GM12878 (cell line): ENCODE data around the gene ANKRD26. TPM values are rescaled to one million over a fixed set of nuclear protein-coding genes. Genes with fewer than 3 reads are reported as not detected.

ENCODE experiments used
- ATAC-seq: fragments of 200-7000 bp; cut with Tn5 transposase; 3 replicates; pipeline ENCODE4 v1.9.1; 2020; ENCODE audit warnings: mild to moderate bottlenecking, moderate library complexity
- BruUV-seq: library from RNA; stranded (reverse); fragments of 400-500 nt; replicated peaks from 2 replicates; lab custom pipeline; 2021; lab: Mats Ljungman, UMichigan
- CTCF ChIA-PET: fragments of 300-600 bp; sonication (Branson Sonifier 250); formaldehyde crosslinking; extraction: SDS; loops from one replicate; lab custom pipeline; 2021; ENCODE audit warnings: inconsistent platforms; lab: Yijun Ruan, JAX
- POLR2A ChIA-PET: fragments of 350-600 bp; formaldehyde crosslinking; extraction: SDS; loops from one replicate; lab custom pipeline; 2021; ENCODE audit warnings: inconsistent platforms; lab: Charles Lee
- RAD21 ChIA-PET: fragments of 300-600 bp; sonication (Branson Sonifier 250); formaldehyde crosslinking; loops from one replicate; lab custom pipeline; 2023; ENCODE audit warnings: antibody characterized with exemption; ENCODE audit not compliant: unreplicated experiment; lab: Charles Lee
- SMC1A ChIA-PET: fragments of 300-600 bp; sonication (Branson Sonifier 250); formaldehyde crosslinking; loops from one replicate; lab custom pipeline; 2023; ENCODE audit not compliant: unreplicated experiment, uncharacterized antibody; lab: Charles Lee
- DNase-seq: peaks from one replicate; pipeline ENCODE4 v3.0.0-alpha.2; 2011; ENCODE audit warnings: low read depth, low spot score
- FAIRE-seq: peaks from 3 replicates; lab custom pipeline; 2011; peaks lifted over from hg19 to GRCh38; lab: Jason Lieb, UNC
- H2AFZ ChIP-seq: 2 replicates; pipeline ENCODE4 v1.6.0; 2011; ENCODE audit warnings: low read depth, low read length, control low read depth; ENCODE audit not compliant: control insufficient read depth
- H3K27ac ChIP-seq: 2 replicates; pipeline ENCODE4 v1.5.1; 2011; ENCODE audit warnings: control low read depth; ENCODE audit not compliant: control insufficient read depth, insufficient read depth
- H3K27me3 ChIP-seq, 2 experiments: replicated peaks in 1 of 2; 2 replicates each; pipeline versions ENCODE4 v1.6.0 to v1.6.1; 2011; ENCODE audit warnings: low read length in 1 of 2; ENCODE audit not compliant: control insufficient read depth in 2 of 2, insufficient read depth in 2 of 2
- H3K36me3 ChIP-seq, 2 experiments: 2 replicates each; pipeline ENCODE4 v1.5.1; 2011; ENCODE audit warnings: low read length in 1 of 2; ENCODE audit not compliant: control insufficient read depth in 2 of 2, insufficient read depth in 2 of 2
- H3K4me1 ChIP-seq: 2 replicates; pipeline ENCODE4 v1.6.1; 2011; ENCODE audit warnings: mild to moderate bottlenecking, low read length, moderate library complexity, mixed read lengths; ENCODE audit not compliant: control insufficient read depth, insufficient read depth
- H3K4me2 ChIP-seq: 2 replicates; pipeline ENCODE4 v1.6.0; 2011; ENCODE audit warnings: control low read depth; ENCODE audit not compliant: control insufficient read depth, insufficient read depth
- H3K4me3 ChIP-seq: fragments of 200-600 bp; sonication (generic); 2 replicates; pipeline ENCODE4 v1.5.1; 2016
- H3K79me2 ChIP-seq: 2 replicates; pipeline ENCODE4 v1.6.0; 2011; ENCODE audit warnings: low read length; ENCODE audit not compliant: control insufficient read depth, insufficient read depth
- H3K9ac ChIP-seq: 2 replicates; pipeline ENCODE4 v1.8.0; 2011; ENCODE audit warnings: low read length, control low read depth, mixed read lengths; ENCODE audit not compliant: control insufficient read depth, insufficient read depth
- H3K9me3 ChIP-seq: replicated peaks from 3 replicates; pipeline ENCODE4 v1.5.1; 2011; ENCODE audit warnings: mild to moderate bottlenecking, low read length; ENCODE audit not compliant: control insufficient read depth, insufficient read depth
- H4K20me1 ChIP-seq: 2 replicates; pipeline ENCODE4 v1.6.0; 2011; ENCODE audit not compliant: control insufficient read depth, insufficient read depth
- DPF2 ChIP-seq: fragments of 450-650 bp; IDR thresholded peaks from 2 replicates; pipeline ENCODE4 v1.6.1; 2017; ENCODE audit warnings: mild to moderate bottlenecking
- HDAC2 ChIP-seq: fragments of 200-600 bp; sonication (generic); IDR thresholded peaks from 2 replicates; pipeline ENCODE4 v1.6.1; 2017
- IKZF2 ChIP-seq, 2 experiments: fragments of 450-650 bp; IDR thresholded peaks; 2 replicates each; pipeline ENCODE4 v1.6.1; 2017; ENCODE audit warnings: mild to moderate bottlenecking in 2 of 2, moderate library complexity in 2 of 2
- MTA3 ChIP-seq: IDR thresholded peaks from 2 replicates; pipeline ENCODE4 v1.6.1; 2012; ENCODE audit warnings: low read length, inconsistent platforms, borderline replicate concordance
- NFIC ChIP-seq: IDR thresholded peaks from 2 replicates; pipeline ENCODE4 v1.6.1; 2012; ENCODE audit warnings: low read depth, mild to moderate bottlenecking, inconsistent platforms, low read length, moderate library complexity
- PML ChIP-seq: IDR thresholded peaks from 2 replicates; pipeline ENCODE4 v1.6.1; 2012; ENCODE audit warnings: low read length, inconsistent platforms
- SUPT20H ChIP-seq: IDR thresholded peaks from 2 replicates; pipeline ENCODE4 v1.6.1; 2011; ENCODE audit warnings: low read depth, mild to moderate bottlenecking, low read length, moderate library complexity, borderline replicate concordance; ENCODE audit not compliant: control insufficient read depth
- WGBS: methylation state at CpG from one replicate; pipeline ENCODE4 v1.1.6; 2016; ENCODE audit warnings: low lambda C conversion rate; ENCODE audit not compliant: insufficient replicate concordance, insufficient coverage; ENCODE audit errors: missing lambda C conversion rate; 5-methylcytosine and 5-hydroxymethylcytosine counted together
- in situ Hi-C: fragments of 300-500 bp; cut with MboI; formaldehyde crosslinking; loops from 9 replicates; pipeline ENCODE4 v1.14.3; 2018; ENCODE audit warnings: mixed read lengths
- intact Hi-C: fragments of 100-400 bp; cut with micrococcal nuclease; formaldehyde crosslinking; loops from one replicate; pipeline ENCODE4 v1.14.2; 2022; ENCODE audit not compliant: unreplicated experiment
- polyA plus RNA-seq, 11 experiments: library from polyadenylated mRNA; depleted of rRNA in 4 of 11; unstranded in 6 of 11; stranded (reverse) in 5 of 11; fragments of >200 nt; fragmentation: Nextera tagmentation in 4 of 11; fragmentation: Illumina TruSeq in 1 of 11; extraction: Ambion mirVana in 4 of 11; extraction: Trizol in 1 of 11; gene quantifications; 1 replicate in 1 of 11; 2 replicates in 10 of 11; pipeline versions ENCODE4 v1.2.1 to v1.2.3, GENCODE V29; 2011 to 2016; ENCODE audit warnings: inconsistent platforms in 2 of 11, missing spikeins in 2 of 11, low read depth in 1 of 11
- total RNA-seq, 4 experiments: library from RNA; depleted of rRNA in 3 of 4; stranded (reverse); fragments of >200 nt in 3 of 4; fragmentation: Illumina TruSeq in 1 of 4; extraction: Trizol in 1 of 4; gene quantifications; 2 replicates each; pipeline versions ENCODE4 v1.2.1 to v1.2.3, GENCODE V29; 2013 to 2021
- TF ChIP-seq, protein P1 (sequence below): fragments of 450-650 bp; IDR thresholded peaks from 2 replicates; pipeline ENCODE4 v1.6.1; 2017; ENCODE audit warnings: borderline replicate concordance
- TF ChIP-seq, protein P2 (sequence below): fragments of 150-350 bp; IDR thresholded peaks from 2 replicates; pipeline ENCODE4 v1.6.1; 2016; ENCODE audit warnings: low read depth, low read length
- TF ChIP-seq, protein P3 (sequence below): fragments of 450-650 bp; IDR thresholded peaks from 2 replicates; pipeline ENCODE4 v1.6.1; 2016; ENCODE audit warnings: mild to moderate bottlenecking, moderate library complexity, borderline replicate concordance
- TF ChIP-seq, protein P4 (sequence below): fragments of 450-650 bp; IDR thresholded peaks from 2 replicates; pipeline ENCODE4 v1.6.1; 2018; ENCODE audit warnings: mild to moderate bottlenecking, low read depth, moderate library complexity; ENCODE audit not compliant: partially characterized antibody

ANKRD26 gene
- total and polyA plus RNA-seq, 10 of the 15 experiments (the other 5 are each of a cell fraction or from before 2014, with no cell fraction given), result 2.3 to 12.0 (median 5.1) TPM

DNA sequence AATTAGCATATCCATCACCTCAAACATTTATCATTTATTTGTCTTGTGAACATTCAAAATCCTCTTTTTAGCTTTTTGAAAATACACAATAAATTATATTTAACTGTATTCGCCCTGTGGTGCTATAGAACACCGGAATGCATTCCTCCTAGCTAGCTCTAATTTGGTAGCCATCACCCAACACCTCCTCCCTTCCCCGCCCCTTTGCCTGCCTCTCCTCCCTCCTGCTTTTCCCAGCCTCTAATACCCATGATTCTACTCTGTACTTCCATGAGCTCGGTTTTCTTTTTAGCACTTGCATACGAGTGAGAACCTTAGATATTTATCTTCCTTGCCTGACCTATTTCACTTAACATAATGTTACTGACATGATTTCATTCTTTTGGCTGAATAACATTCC is 80.1 kb downstream of the ANKRD26 start:
- ChIA-PET SMC1A (interaction anchor here (0.9 kb wide), 1 partner anchor 9 kb away, joined by 4 read pairs; no protein-coding TSS in a partner anchor), POLR2A (no interaction called here), CTCF (interaction anchor here (1.9 kb wide), 1 partner anchor 10 kb away, joined by 6 read pairs; no protein-coding TSS in a partner anchor), RAD21 (no interaction called here)
- H4K20me1 ChIP-seq, result no peaks in the 10 kb centered on the region
- ATAC-seq (no peak), DNase-seq (no peak), FAIRE-seq (no peak)
- BruUV-seq, result no TSS peak
- H3K27me3 ChIP-seq, result no peaks in the 10 kb centered on the region
- no peaks in the 10 kb centered on the region for H3K9me3 ChIP-seq
- H3K9ac ChIP-seq, result no peak overlapping the region
- H3K27ac ChIP-seq, result no peak overlapping the region
- H3K4me3 ChIP-seq, result no peak overlapping the region
- no peaks in the 10 kb centered on the region for H3K4me1 ChIP-seq
- no peaks in the 10 kb centered on the region for H3K36me3 ChIP-seq
- no peak overlapping the region for H2AFZ ChIP-seq
- intact Hi-C loops (no loop called here), in situ Hi-C loops (no loop called here)
- no peaks in the 10 kb centered on the region for H3K79me2 ChIP-seq
- H3K4me2 ChIP-seq, result no peak overlapping the region
- 89% methylated on average over 5 of the region's 5 CpGs for WGBS
- TF ChIP-seq, protein P1, sequence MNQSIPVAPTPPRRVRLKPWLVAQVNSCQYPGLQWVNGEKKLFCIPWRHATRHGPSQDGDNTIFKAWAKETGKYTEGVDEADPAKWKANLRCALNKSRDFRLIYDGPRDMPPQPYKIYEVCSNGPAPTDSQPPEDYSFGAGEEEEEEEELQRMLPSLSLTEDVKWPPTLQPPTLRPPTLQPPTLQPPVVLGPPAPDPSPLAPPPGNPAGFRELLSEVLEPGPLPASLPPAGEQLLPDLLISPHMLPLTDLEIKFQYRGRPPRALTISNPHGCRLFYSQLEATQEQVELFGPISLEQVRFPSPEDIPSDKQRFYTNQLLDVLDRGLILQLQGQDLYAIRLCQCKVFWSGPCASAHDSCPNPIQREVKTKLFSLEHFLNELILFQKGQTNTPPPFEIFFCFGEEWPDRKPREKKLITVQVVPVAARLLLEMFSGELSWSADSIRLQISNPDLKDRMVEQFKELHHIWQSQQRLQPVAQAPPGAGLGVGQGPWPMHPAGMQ, result no peak
- TF ChIP-seq, protein P2, sequence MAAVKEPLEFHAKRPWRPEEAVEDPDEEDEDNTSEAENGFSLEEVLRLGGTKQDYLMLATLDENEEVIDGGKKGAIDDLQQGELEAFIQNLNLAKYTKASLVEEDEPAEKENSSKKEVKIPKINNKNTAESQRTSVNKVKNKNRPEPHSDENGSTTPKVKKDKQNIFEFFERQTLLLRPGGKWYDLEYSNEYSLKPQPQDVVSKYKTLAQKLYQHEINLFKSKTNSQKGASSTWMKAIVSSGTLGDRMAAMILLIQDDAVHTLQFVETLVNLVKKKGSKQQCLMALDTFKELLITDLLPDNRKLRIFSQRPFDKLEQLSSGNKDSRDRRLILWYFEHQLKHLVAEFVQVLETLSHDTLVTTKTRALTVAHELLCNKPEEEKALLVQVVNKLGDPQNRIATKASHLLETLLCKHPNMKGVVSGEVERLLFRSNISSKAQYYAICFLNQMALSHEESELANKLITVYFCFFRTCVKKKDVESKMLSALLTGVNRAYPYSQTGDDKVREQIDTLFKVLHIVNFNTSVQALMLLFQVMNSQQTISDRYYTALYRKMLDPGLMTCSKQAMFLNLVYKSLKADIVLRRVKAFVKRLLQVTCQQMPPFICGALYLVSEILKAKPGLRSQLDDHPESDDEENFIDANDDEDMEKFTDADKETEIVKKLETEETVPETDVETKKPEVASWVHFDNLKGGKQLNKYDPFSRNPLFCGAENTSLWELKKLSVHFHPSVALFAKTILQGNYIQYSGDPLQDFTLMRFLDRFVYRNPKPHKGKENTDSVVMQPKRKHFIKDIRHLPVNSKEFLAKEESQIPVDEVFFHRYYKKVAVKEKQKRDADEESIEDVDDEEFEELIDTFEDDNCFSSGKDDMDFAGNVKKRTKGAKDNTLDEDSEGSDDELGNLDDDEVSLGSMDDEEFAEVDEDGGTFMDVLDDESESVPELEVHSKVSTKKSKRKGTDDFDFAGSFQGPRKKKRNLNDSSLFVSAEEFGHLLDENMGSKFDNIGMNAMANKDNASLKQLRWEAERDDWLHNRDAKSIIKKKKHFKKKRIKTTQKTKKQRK, result no peak
- TF ChIP-seq, protein P3, sequence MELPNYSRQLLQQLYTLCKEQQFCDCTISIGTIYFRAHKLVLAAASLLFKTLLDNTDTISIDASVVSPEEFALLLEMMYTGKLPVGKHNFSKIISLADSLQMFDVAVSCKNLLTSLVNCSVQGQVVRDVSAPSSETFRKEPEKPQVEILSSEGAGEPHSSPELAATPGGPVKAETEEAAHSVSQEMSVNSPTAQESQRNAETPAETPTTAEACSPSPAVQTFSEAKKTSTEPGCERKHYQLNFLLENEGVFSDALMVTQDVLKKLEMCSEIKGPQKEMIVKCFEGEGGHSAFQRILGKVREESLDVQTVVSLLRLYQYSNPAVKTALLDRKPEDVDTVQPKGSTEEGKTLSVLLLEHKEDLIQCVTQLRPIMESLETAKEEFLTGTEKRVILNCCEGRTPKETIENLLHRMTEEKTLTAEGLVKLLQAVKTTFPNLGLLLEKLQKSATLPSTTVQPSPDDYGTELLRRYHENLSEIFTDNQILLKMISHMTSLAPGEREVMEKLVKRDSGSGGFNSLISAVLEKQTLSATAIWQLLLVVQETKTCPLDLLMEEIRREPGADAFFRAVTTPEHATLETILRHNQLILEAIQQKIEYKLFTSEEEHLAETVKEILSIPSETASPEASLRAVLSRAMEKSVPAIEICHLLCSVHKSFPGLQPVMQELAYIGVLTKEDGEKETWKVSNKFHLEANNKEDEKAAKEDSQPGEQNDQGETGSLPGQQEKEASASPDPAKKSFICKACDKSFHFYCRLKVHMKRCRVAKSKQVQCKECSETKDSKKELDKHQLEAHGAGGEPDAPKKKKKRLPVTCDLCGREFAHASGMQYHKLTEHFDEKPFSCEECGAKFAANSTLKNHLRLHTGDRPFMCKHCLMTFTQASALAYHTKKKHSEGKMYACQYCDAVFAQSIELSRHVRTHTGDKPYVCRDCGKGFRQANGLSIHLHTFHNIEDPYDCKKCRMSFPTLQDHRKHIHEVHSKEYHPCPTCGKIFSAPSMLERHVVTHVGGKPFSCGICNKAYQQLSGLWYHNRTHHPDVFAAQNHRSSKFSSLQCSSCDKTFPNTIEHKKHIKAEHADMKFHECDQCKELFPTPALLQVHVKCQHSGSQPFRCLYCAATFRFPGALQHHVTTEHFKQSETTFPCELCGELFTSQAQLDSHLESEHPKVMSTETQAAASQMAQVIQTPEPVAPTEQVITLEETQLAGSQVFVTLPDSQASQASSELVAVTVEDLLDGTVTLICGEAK, result no peak
- TF ChIP-seq DPF2 (no peak), HDAC2 (no peak), IKZF2 (IDR thresholded peaks at IDR 0.05) (no peak), PML (no peak), MTA3 (no peak), SUPT20H (no peak), NFIC (no peak)
- TF ChIP-seq, protein P4, sequence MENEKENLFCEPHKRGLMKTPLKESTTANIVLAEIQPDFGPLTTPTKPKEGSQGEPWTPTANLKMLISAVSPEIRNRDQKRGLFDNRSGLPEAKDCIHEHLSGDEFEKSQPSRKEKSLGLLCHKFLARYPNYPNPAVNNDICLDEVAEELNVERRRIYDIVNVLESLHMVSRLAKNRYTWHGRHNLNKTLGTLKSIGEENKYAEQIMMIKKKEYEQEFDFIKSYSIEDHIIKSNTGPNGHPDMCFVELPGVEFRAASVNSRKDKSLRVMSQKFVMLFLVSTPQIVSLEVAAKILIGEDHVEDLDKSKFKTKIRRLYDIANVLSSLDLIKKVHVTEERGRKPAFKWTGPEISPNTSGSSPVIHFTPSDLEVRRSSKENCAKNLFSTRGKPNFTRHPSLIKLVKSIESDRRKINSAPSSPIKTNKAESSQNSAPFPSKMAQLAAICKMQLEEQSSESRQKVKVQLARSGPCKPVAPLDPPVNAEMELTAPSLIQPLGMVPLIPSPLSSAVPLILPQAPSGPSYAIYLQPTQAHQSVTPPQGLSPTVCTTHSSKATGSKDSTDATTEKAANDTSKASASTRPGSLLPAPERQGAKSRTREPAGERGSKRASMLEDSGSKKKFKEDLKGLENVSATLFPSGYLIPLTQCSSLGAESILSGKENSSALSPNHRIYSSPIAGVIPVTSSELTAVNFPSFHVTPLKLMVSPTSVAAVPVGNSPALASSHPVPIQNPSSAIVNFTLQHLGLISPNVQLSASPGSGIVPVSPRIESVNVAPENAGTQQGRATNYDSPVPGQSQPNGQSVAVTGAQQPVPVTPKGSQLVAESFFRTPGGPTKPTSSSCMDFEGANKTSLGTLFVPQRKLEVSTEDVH, result no peak
